RWPE2 (cell line): ENCODE results near the gene ESR2.
"Not testable (repeated sequence)": the region's sequence is repeated elsewhere in the genome, so short reads cannot be mapped to it uniquely, and the experiment has no call there.

Source experiments
- ATAC-seq: fragments of 200-7000 bp; cut with Tn5 transposase; 3 replicates; pipeline ENCODE4 v1.9.1; 2021; ENCODE audit warnings: low read depth
- DNase-seq: peaks from one replicate; pipeline ENCODE4 v3.0.0-alpha.2; 2020; ENCODE audit warnings: low spot score
- H3K27ac ChIP-seq: fragments of 450-650 bp; 2 replicates; pipeline ENCODE4 v1.5.1; 2017; ENCODE audit warnings: mild to moderate bottlenecking; ENCODE audit not compliant: poor library complexity, severe bottlenecking
- H3K27me3 ChIP-seq: fragments of 250-450 bp; sonication (Bioruptor Pico); 2 replicates; pipeline ENCODE4 v1.5.1; 2021; ENCODE audit warnings: mild to moderate bottlenecking, moderate library complexity; ENCODE audit not compliant: insufficient read depth, poor library complexity, severe bottlenecking
- H3K36me3 ChIP-seq: fragments of 250-450 bp; sonication (Bioruptor Pico); 2 replicates; pipeline ENCODE4 v1.5.1; 2020; ENCODE audit warnings: low read depth, mild to moderate bottlenecking, moderate library complexity
- H3K4me1 ChIP-seq: fragments of 250-450 bp; sonication (Bioruptor Pico); 2 replicates; pipeline ENCODE4 v1.5.1; 2021; ENCODE audit warnings: mild to moderate bottlenecking, moderate library complexity; ENCODE audit not compliant: insufficient read depth, poor library complexity, severe bottlenecking
- H3K4me3 ChIP-seq: fragments of 250-450 bp; sonication (Bioruptor Pico); 2 replicates; pipeline ENCODE4 v1.5.1; 2021; ENCODE audit warnings: mild to moderate bottlenecking, moderate library complexity; ENCODE audit not compliant: severe bottlenecking
- H3K9me3 ChIP-seq: fragments of 250-450 bp; sonication (Bioruptor Pico); 2 replicates; pipeline ENCODE4 v1.5.1; 2021; ENCODE audit warnings: mild to moderate bottlenecking, moderate library complexity; ENCODE audit not compliant: severe bottlenecking
- TF ChIP-seq, protein P1 (sequence below): fragments of 450-650 bp; IDR thresholded peaks from one replicate; pipeline ENCODE4 v1.5.1; 2017; ENCODE audit warnings: mild to moderate bottlenecking, moderate library complexity; ENCODE audit not compliant: poor library complexity, severe bottlenecking

The ESR2 gene

DNA sequence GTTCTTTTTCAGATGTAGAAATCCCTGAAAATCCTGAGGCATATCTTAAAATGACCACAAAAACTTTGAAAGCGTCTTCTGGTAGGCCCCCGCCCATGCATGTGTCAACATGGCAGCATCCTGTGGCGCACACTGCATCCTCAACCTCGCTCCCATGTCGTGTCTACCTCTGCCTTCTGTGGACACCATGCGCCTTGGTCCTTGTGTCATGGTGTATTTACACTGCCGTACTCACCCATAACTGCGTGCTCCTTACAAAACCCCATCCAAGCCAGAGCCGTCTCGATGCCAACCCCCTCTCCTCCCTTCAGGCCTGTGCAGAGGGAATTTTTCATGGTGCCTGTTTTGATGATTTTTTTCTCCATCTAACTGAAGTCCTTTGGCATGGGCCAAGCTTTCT lies 78.9 kb downstream of the ESR2 start:
- H3K27me3 ChIP-seq = no peaks in the 10 kb centered on the region
- ATAC-seq = no peak
- DNase-seq = no peak
- no peaks in the 10 kb centered on the region for H3K9me3 ChIP-seq
- TF ChIP-seq, protein P1, sequence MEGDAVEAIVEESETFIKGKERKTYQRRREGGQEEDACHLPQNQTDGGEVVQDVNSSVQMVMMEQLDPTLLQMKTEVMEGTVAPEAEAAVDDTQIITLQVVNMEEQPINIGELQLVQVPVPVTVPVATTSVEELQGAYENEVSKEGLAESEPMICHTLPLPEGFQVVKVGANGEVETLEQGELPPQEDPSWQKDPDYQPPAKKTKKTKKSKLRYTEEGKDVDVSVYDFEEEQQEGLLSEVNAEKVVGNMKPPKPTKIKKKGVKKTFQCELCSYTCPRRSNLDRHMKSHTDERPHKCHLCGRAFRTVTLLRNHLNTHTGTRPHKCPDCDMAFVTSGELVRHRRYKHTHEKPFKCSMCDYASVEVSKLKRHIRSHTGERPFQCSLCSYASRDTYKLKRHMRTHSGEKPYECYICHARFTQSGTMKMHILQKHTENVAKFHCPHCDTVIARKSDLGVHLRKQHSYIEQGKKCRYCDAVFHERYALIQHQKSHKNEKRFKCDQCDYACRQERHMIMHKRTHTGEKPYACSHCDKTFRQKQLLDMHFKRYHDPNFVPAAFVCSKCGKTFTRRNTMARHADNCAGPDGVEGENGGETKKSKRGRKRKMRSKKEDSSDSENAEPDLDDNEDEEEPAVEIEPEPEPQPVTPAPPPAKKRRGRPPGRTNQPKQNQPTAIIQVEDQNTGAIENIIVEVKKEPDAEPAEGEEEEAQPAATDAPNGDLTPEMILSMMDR = no peak
- no peak overlapping the region for H3K27ac ChIP-seq
- H3K36me3 ChIP-seq = peaks cover 67% of the 10 kb centered on the region
- H3K4me1 ChIP-seq = peaks cover 4% of the 10 kb centered on the region
- H3K4me3 ChIP-seq = no peak overlapping the region

DNA sequence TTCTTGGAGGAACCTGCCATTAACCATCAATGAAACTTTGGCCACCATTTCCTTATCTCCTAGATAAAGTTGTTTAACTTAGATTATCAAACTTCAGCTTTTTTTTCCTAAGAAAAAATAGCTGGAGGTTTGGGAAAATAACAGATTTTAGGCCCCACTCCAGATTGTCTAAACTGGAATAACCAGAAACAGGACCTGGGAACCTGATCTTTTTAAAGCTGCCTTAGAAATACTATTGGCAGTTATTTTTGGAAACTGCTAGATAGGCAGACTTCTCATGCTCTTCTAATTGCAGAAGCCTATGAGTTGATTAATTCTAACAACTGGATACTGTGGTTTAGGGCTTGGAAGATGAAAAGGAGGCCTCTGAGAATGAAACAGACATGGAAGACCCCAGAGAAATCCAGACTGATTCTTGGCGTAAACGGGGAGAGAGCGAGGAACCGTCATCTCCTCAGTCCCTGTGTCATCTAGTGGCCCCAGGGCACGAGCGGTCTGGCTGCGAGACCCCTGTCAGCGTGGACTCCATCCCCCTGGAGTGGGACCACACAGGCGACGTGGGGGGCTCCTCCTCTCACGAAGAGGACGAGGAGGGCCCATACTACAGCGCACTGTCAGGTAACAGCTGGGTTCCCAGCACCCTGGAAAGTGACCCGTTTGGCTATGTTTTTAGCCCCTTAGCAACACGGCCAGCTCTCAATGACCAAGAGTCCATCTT lies 80.2 kb downstream of the ESR2 start:
- ATAC-seq = no peak
- H3K4me1 ChIP-seq = peaks cover 4% of the 10 kb centered on the region

DNA sequence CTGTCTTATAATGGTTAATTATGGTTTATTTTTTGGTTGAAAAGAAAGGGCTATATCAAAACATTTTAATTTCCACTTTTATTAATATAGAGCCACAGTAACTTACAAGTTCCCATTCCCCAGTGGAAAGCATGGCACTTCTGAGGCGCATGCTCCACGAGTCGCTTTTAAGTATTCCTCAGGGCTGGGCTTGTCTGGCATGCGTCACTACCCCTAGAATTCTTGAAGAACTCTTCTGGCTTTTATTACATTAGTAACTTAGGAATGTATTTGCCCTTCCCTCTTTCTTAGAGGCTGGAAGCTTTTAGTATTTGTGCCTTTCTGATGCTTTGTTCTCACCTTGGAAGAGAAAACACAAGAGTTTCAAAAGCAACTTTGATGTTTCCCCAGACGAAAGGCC lies 81.1 kb downstream of the ESR2 start:
- no peak overlapping the region for H3K4me3 ChIP-seq
- peaks cover 59% of the 10 kb centered on the region for H3K36me3 ChIP-seq
- DNase-seq (no peak), ATAC-seq (no peak)
- TF ChIP-seq, protein P1 = no peak
- no peak overlapping the region for H3K27ac ChIP-seq
- H3K4me1 ChIP-seq = peaks cover 4% of the 10 kb centered on the region
- H3K27me3 ChIP-seq = no peaks in the 10 kb centered on the region
- H3K9me3 ChIP-seq = no peaks in the 10 kb centered on the region

More for the DNA sequence above, 80.2 kb downstream of the ESR2 start:
- Histone ChIP-seq H3K27me3 (no peaks in the 10 kb centered on the region), H3K27ac (no peak overlapping the region), H3K4me3 (no peak overlapping the region), H3K36me3 (peaks cover 65% of the 10 kb centered on the region), H3K9me3 (no peaks in the 10 kb centered on the region)
- TF ChIP-seq, protein P1 = no peak
- DNase-seq = no peak

DNA sequence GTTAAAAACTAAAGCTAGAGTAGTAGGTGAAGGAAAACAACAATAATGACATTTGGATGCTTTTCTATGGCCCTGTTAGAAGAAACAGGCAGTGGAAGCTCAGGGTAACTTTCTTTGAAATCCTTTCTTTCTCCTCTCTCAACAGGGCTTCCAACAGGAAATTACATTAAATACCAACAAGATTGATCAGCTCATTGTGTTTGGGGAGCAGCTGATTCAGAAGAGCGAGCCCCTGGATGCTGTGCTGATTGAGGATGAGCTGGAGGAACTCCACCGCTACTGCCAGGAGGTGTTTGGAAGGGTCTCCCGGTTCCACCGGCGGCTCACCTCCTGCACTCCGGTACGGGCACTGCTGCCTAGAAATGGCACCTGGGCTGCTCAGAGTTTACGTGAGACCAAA lies 81.5 kb downstream of the ESR2 start:
- peaks cover 4% of the 10 kb centered on the region for H3K4me1 ChIP-seq
- no peak for ATAC-seq
- H3K4me3 ChIP-seq = no peak overlapping the region
- peaks cover 55% of the 10 kb centered on the region for H3K36me3 ChIP-seq
- TF ChIP-seq, protein P1 = no peak
- no peak overlapping the region for H3K27ac ChIP-seq
- DNase-seq = no peak
- H3K27me3 ChIP-seq = no peaks in the 10 kb centered on the region
- H3K9me3 ChIP-seq = no peaks in the 10 kb centered on the region

DNA sequence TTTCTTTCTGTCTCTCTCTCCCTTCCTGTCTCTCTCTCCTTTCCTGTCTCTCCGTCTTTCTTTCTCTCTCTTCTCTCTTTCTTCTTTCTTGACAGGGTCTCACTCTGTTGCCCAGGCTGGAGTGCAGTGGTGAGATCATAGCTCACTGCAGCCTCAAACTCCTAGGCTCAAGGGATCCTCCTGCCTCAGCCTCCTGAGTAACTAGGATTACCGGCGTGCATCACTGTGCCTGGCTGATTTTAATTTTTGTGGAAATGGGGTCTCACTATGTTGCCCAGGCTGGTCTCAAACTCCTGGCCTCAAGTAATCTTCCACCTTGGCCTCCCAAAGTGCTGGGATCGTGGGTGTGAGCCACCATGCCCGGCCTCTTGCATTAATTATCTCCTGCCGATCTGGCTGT lies 83.3 kb downstream of the ESR2 start:
- DNase-seq, H3K9me3 ChIP-seq, H3K27me3 ChIP-seq, H3K4me3 ChIP-seq, H3K4me1 ChIP-seq, H3K27ac ChIP-seq, ATAC-seq: not testable (repeated sequence)
- peaks cover 38% of the 10 kb centered on the region for H3K36me3 ChIP-seq
